Measurements from ENCODE around the gene GRAMD1A.

DNA sequence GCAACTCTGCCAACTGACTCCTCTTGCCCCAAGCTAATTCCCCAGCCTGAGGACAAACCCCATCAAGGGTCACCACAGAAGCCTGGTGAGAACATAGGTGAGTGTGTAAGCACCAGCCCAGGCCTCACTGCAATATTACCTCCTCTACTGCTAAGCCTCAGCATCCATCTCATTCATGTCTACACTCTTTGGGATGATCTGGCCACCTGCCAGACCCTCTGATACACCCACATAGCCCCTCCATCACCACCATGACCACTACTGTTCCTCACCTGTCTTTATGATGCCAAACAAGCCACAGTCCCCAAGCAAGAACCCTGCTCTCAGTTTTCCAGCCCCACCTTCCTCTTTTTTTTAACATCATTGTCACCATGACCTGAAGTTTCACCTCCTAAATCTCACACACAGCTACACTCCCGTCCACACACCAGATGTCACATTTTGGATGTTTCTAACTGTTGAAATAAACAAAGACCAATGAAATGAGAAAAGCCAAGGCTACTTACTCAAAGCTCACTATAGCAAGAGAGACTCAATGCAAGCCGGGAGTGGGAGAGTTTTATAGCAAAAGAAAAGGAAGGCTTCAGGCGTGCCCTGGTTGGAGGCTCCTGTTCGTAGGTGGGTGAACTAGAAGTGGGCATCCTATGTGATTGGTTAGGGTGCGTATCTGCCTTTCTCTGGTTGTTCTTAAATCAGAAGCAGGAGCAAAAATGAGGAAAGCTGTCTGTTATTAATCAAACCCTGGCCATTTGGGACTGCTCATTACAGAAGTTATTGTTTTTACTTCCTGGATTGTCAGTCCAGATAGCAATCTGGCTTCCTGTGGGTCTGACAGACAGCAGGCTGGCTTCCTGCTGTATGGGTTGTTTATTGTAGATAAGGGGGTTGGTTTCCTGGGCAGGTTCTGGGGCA is 38.1 kb upstream of the GRAMD1A start:
- TF ChIP-seq, protein P1, sequence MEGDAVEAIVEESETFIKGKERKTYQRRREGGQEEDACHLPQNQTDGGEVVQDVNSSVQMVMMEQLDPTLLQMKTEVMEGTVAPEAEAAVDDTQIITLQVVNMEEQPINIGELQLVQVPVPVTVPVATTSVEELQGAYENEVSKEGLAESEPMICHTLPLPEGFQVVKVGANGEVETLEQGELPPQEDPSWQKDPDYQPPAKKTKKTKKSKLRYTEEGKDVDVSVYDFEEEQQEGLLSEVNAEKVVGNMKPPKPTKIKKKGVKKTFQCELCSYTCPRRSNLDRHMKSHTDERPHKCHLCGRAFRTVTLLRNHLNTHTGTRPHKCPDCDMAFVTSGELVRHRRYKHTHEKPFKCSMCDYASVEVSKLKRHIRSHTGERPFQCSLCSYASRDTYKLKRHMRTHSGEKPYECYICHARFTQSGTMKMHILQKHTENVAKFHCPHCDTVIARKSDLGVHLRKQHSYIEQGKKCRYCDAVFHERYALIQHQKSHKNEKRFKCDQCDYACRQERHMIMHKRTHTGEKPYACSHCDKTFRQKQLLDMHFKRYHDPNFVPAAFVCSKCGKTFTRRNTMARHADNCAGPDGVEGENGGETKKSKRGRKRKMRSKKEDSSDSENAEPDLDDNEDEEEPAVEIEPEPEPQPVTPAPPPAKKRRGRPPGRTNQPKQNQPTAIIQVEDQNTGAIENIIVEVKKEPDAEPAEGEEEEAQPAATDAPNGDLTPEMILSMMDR (IDR thresholded peaks at IDR 0.05) = no peak
- TF ChIP-seq POLR2A (IDR thresholded peaks at IDR 0.05; ENCODE audit: low read depth) = no peak
